PC-9 (cell line): ENCODE measurements around the gene STARD13. TPM values are rescaled to one million over a fixed set of nuclear protein-coding genes. Genes with fewer than 3 reads are reported as not detected.

Source experiments
- BruUV-seq: library from RNA; stranded (reverse); fragments of 400-500 nt; replicated peaks from 2 replicates; lab custom pipeline; 2021; lab: Mats Ljungman, UMichigan
- CTCF ChIA-PET: fragments of 300-600 bp; sonication (Branson Sonifier 250); formaldehyde crosslinking; loops from one replicate; lab custom pipeline; 2022; ENCODE audit warnings: antibody characterized with exemption; lab: Charles Lee
- POLR2A ChIA-PET: fragments of 300-600 bp; sonication (Branson Sonifier 250); formaldehyde crosslinking; loops from one replicate; lab custom pipeline; 2022; ENCODE audit warnings: antibody characterized with exemption; ENCODE audit not compliant: unreplicated experiment; lab: Charles Lee
- DNase-seq, 2 experiments: peaks; one replicate each; pipeline versions ENCODE4 v3.0.0 to v3.0.0-alpha.2; 2015 to 2022; ENCODE audit warnings: mixed read lengths in 1 of 2
- H2AFZ ChIP-seq: fragments of 200-600 bp; sonication (generic); 2 replicates; pipeline ENCODE4 v1.8.1; 2017; ENCODE audit warnings: antibody characterized with exemption
- H3F3A ChIP-seq: fragments of 200-600 bp; sonication (generic); 2 replicates; pipeline ENCODE4 v1.8.1; 2017; ENCODE audit warnings: antibody characterized with exemption, mild to moderate bottlenecking, low read depth; ENCODE audit not compliant: insufficient read depth
- H3K27ac ChIP-seq: fragments of 200-600 bp; sonication (generic); 2 replicates; pipeline ENCODE4 v1.6.1; 2016; ENCODE audit warnings: mixed run types
- H3K27me3 ChIP-seq: fragments of 200-600 bp; sonication (generic); 2 replicates; pipeline ENCODE4 v1.6.1; 2016; ENCODE audit warnings: low read depth, mixed run types; ENCODE audit not compliant: insufficient read depth
- H3K36me3 ChIP-seq: fragments of 200-600 bp; sonication (generic); 2 replicates; pipeline ENCODE4 v1.6.1; 2016; ENCODE audit warnings: low read depth, mixed run types
- H3K4me1 ChIP-seq: fragments of 200-600 bp; sonication (generic); replicated peaks from 2 replicates; pipeline ENCODE4 v1.6.1; 2016; ENCODE audit warnings: mixed run types; ENCODE audit not compliant: insufficient read depth
- H3K4me2 ChIP-seq: fragments of 200-600 bp; sonication (generic); 2 replicates; pipeline ENCODE4 v1.6.1; 2017; ENCODE audit warnings: mixed run types
- H3K4me3 ChIP-seq: fragments of 200-600 bp; sonication (generic); 2 replicates; pipeline ENCODE4 v1.6.1; 2016; ENCODE audit warnings: mixed run types
- H3K79me2 ChIP-seq: fragments of 200-600 bp; sonication (generic); 2 replicates; pipeline ENCODE4 v1.6.1; 2017; ENCODE audit warnings: low read depth, mixed run types
- H3K9me2 ChIP-seq: fragments of 200-600 bp; sonication (generic); 2 replicates; pipeline ENCODE4 v1.8.1; 2017; ENCODE audit warnings: mild to moderate bottlenecking; ENCODE audit not compliant: insufficient read depth
- H3K9me3 ChIP-seq: fragments of 200-600 bp; sonication (generic); 2 replicates; pipeline ENCODE4 v1.8.1; 2016; ENCODE audit warnings: low read depth; ENCODE audit not compliant: insufficient read depth
- H4K20me1 ChIP-seq: fragments of 200-600 bp; sonication (generic); 2 replicates; pipeline ENCODE4 v1.8.1; 2017; ENCODE audit not compliant: insufficient read depth
- EZH2 ChIP-seq: fragments of 200-600 bp; sonication (generic); IDR thresholded peaks from 2 replicates; pipeline ENCODE4 v1.8.0; 2017; ENCODE audit warnings: antibody characterized with exemption, low read depth
- intact Hi-C: fragments of 100-400 bp; cut with micrococcal nuclease; formaldehyde crosslinking; loops from one replicate; pipeline ENCODE4 v1.10.0; 2022; ENCODE audit not compliant: unreplicated experiment
- total RNA-seq: library from RNA; stranded (reverse); gene quantifications from 2 replicates; pipeline ENCODE4 v1.2.3, GENCODE V29; 2021
- TF ChIP-seq, protein P1 (sequence below): fragments of 200-600 bp; sonication (generic); conservative IDR thresholded peaks from 2 replicates; pipeline ENCODE4 v1.6.1; 2017; ENCODE audit warnings: mixed run types, antibody characterized with exemption, mild to moderate bottlenecking, moderate library complexity

STARD13 gene
- total RNA-seq, 1 experiment from 2014 or later = 19.6 TPM

DNA sequence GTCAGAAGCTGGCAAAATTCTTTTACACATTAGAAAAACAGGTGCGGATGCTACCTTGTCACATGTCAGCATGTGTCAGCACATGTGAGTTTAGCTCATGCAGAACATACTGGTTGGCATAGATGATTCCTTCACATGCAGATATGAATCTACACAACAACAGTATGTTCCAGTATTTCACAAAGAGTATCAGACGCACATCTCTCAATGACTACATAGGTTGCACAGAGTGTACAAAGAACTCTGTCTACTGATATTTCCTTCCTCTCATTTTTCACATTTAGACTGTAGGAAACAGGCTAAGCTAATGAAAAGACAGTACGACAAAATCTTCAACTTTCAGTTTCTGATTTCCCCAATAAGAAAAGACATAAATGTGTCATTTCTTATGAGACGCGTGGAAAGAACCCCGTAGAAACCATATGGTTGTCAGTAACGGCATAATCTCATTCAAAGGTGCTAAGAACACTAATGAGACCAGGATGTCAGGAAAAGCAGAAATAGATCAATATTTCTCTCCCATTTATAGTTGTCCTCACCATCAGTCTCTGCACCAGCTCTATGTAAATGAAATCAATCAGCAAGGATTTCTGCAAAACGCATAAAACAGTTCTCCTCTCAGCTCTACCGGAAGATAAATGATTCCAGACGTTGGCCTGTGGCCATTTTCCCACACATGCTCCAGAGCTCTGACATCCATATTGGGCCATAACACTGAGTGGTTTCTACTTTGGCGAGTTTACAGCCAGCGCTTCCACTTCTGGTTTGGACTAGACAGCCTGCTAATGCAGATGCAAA, 81.2 kb downstream of the STARD13 start:
- TF ChIP-seq, protein P1, sequence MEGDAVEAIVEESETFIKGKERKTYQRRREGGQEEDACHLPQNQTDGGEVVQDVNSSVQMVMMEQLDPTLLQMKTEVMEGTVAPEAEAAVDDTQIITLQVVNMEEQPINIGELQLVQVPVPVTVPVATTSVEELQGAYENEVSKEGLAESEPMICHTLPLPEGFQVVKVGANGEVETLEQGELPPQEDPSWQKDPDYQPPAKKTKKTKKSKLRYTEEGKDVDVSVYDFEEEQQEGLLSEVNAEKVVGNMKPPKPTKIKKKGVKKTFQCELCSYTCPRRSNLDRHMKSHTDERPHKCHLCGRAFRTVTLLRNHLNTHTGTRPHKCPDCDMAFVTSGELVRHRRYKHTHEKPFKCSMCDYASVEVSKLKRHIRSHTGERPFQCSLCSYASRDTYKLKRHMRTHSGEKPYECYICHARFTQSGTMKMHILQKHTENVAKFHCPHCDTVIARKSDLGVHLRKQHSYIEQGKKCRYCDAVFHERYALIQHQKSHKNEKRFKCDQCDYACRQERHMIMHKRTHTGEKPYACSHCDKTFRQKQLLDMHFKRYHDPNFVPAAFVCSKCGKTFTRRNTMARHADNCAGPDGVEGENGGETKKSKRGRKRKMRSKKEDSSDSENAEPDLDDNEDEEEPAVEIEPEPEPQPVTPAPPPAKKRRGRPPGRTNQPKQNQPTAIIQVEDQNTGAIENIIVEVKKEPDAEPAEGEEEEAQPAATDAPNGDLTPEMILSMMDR = no peak
- no peak for TF ChIP-seq EZH2
- H3K4me3 ChIP-seq = no peak overlapping the region
- peaks cover 6% of the 10 kb centered on the region; the same call in 1 of the 2 replicates for H3K79me2 ChIP-seq
- H3K4me2 ChIP-seq = no peak overlapping the region
- H4K20me1 ChIP-seq = no peaks in the 10 kb centered on the region
- no peak overlapping the region for H3K27ac ChIP-seq
- intact Hi-C loops = no loop called here
- BruUV-seq = no TSS peak
- no peaks in the 10 kb centered on the region for H3K9me3 ChIP-seq
- CTCF ChIA-PET = interaction anchor here (0.7 kb wide), 1 partner anchor 1201 kb away, joined by 5 read pairs; no protein-coding TSS in a partner anchor
- peaks cover 10% of the 10 kb centered on the region; the same call in 1 of the 2 replicates for H3F3A ChIP-seq
- POLR2A ChIA-PET = no interaction called here
- no peak for DNase-seq
- no peaks in the 10 kb centered on the region for H3K9me2 ChIP-seq
- 0 out of 2 replicates have a peak, but pooled peaks cover 4% of the 10 kb centered on the region for H3K36me3 ChIP-seq
- H3K4me1 ChIP-seq = peaks cover 18% of the 10 kb centered on the region
- H3K27me3 ChIP-seq = no peaks in the 10 kb centered on the region
- H2AFZ ChIP-seq = no peak overlapping the region

DNA sequence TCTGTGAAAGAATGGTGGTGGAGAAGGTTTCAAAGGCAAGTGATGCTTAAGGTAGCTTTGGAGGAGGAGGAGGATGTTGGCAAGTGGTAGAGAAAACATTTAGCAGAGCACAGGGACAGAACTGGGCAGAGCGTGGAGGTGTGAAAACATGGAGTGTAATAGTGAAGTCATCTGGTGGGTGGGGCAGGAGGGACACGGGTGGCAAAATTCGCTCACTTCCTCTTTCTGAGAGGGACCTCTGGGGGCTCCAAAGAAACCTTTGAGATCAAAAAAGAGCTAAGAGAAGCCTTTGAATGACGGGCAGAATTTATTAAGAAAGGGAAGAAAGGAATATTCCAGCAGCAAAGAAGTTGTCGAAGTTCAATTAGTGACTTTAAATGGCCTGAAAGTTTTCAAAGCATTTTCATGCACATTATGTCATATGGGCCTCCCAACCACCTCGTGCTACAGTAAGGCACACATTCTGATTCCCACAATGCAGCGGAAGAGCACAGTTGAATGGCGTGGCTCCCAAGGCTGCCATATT, 82.8 kb downstream of the STARD13 start:
- ChIA-PET CTCF (no interaction called here), POLR2A (interaction anchor here (0.5 kb wide), 1 partner anchor 21 kb away, joined by 3 read pairs; no protein-coding TSS in a partner anchor)
- H3K27ac ChIP-seq = no peak overlapping the region

GRCh38 chr13:33201659-33202058, 83.9 kb downstream of the STARD13 start:
- Histone ChIP-seq H3K27me3 (no peaks in the 10 kb centered on the region), H2AFZ (no peak overlapping the region), H3F3A (no peaks in the 10 kb centered on the region), H3K4me1 (no peaks in the 10 kb centered on the region), H3K4me3 (no peak overlapping the region), H3K79me2 (no peaks in the 10 kb centered on the region), H3K9me2 (no peaks in the 10 kb centered on the region), H3K9me3 (no peaks in the 10 kb centered on the region), H3K4me2 (no peak overlapping the region), H3K27ac (no peak overlapping the region), H3K36me3 (0 out of 2 replicates have a peak, but pooled peaks cover 4% of the 10 kb centered on the region), H4K20me1 (no peaks in the 10 kb centered on the region)
- BruUV-seq = no TSS peak
- no peak for TF ChIP-seq EZH2
- TF ChIP-seq, protein P1 = no peak
- DNase-seq = no peak
- intact Hi-C loops = no loop called here
- ChIA-PET CTCF (no interaction called here), POLR2A (no interaction called here)

More for the DNA sequence above, 82.8 kb downstream of the STARD13 start:
- H3K36me3 ChIP-seq = 0 out of 2 replicates have a peak, but pooled peaks cover 4% of the 10 kb centered on the region
- no peak overlapping the region for H3K4me2 ChIP-seq
- no peak overlapping the region for H3K4me3 ChIP-seq
- BruUV-seq = no TSS peak
- no peak for DNase-seq
- no peaks in the 10 kb centered on the region for H3K9me2 ChIP-seq
- H3K79me2 ChIP-seq = peaks cover 6% of the 10 kb centered on the region; the same call in 1 of the 2 replicates
- TF ChIP-seq EZH2 = no peak
- TF ChIP-seq, protein P1 = no peak
- H3K4me1 ChIP-seq = peaks cover 1% of the 10 kb centered on the region
- H3K9me3 ChIP-seq = no peaks in the 10 kb centered on the region
- no peak overlapping the region for H2AFZ ChIP-seq
- H3F3A ChIP-seq = no peaks in the 10 kb centered on the region
- H4K20me1 ChIP-seq = no peaks in the 10 kb centered on the region
- no peaks in the 10 kb centered on the region for H3K27me3 ChIP-seq
- intact Hi-C loops = no loop called here
